ENCODE data around the gene SCFD2.

DNA sequence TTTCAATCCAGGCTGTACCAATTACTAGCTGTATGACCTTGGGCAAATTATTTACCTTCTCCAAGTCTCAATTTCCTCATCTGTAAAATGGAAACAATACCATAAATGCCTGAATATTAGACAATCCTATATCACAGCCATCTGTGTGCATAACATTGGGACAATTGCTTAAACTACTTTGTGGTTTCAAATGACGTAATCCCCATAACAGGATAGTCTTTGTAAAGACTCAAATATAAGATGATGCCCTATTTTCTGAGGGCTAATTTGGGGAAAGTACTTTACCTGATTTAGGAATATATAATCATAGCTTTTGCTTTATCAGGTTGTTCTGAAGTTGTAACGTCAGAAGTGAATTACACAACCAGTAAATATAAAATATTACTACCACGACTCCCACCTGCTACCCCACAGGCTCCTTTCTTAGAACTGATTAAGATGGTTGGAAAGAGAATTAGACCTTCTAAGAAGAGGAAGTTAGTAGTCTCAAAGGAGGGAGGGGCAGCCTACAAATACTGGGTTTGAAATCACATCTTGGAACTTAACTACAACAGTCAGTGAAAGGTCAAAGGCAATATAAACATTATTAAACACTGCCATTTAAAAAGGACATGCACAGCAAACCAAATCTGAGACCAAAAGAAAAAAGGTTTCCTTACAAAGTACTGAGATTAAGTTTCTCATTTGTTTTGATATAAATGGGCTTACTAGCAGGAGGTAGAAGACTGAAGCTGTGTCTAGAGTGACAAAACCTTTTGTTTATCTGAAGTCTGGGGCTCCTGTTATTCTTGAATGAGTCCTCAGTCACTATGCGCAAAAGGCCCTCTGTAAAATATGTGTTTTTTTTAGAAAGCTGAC, 215.0 kb downstream of the SCFD2 start:
- TF ChIP-seq POLR2AphosphoS5 (IDR thresholded peaks at IDR 0.05; ENCODE audit: low read depth, low read length) (no peak), REST (IDR thresholded peaks at IDR 0.05; ENCODE audit: insufficient read depth in 1 of 2, low read depth in 2 of 2, low read length in 2 of 2) (no peak)

All from PFSK-1 (cell line).